Glomerular endothelial cell (primary cell): Measurements from ENCODE around the gene MAP4K4. TPM values are rescaled to one million over a fixed set of nuclear protein-coding genes. Genes with fewer than 3 reads are reported as not detected.

Experiments
- DNase-seq: peaks from one replicate; pipeline ENCODE4 v3.0.0-alpha.2; 2011; ENCODE audit warnings: low read depth, low spot score; ENCODE audit errors: extremely low read depth
- total RNA-seq: library from RNA; depleted of rRNA; stranded (reverse); fragments of >200 nt; gene quantifications from 2 replicates; pipeline ENCODE4 v1.2.3, GENCODE V29; 2015

Gene MAP4K4
- total RNA-seq, 1 donor from 2014 or later = 305 TPM

DNA sequence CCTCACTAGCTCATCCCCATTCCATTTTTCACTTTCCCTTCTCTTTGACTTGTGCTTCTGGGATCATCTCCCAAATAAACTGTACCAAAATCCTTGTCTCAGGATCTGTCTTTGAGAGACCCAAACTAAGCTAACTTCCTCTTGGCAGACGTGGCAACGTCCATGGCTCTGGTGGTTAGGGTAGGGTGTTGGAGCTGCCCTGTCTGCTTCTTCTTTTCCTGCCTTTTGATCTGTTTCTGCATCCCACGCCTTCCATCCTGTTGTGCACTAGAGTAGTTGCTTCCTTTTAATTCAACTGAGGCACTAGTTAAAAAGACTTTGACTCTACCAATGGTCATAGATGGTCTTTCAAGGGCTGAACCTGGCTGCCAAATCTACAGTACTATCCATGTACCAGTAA is 5.5 kb upstream of the MAP4K4 start:
- no peak for DNase-seq

DNA sequence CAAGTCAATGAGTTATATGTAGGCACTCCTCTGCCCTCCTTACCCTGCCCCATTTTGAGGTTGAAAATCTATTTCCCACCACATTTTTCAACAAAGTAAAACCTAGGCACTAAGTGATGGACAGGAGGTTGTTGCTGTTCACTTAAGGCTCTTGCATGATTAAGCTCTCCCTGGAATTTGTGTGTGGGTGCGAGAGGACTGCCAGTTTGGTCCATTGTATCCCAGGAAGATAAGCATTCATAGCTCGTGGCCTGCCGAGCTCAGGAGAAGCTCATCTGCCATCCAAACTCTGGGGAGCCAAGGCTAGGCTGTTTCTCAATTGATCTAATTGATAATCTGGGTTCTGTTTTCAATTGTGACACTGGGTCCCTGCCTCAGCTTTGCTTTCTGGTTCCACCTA is 4.7 kb upstream of the MAP4K4 start:
- no peak for DNase-seq

- DNase-seq = no peak
Observed at GRCh38 chr2:101693991-101694588, 3.4 kb upstream of the MAP4K4 start.

DNA sequence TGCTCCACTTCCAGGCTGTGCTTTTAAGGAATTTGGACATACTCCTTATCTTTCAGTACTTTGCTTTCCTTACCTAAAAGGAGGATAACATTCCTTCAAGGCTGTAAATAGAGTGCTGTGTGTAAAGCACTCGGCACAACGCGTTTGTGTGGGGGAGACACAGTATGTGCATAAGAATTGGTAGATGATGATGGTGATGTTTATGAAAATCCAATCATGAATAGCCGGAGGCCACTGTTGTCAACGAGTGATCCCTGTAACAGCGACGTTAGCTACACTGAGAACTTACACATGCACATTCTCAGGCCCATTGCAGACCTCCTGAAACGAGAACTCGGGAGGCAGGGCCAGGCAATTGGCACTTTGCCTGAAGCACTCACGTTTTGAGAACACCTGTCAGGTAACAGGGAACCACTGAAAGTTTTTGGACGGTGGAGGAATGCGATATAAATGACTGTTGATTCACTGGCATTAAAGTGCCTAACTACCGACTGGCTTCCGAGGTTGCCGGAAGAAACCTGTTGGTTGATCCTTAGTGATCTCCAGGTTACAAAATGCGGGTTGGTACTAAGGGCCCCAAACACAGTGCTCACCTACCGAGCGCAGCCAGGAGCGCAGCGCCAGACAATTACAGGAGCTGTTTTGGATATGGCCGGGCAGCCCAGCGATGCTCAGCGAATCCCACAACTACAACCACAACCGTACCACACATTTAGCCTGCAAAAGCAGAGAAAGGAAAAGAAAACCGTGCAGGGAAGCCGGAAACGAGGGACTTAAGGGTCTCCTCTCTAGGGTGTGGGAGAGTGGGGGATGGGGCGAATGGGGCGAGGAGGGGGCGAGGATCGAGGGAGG is 1.0 kb upstream of the MAP4K4 start:
- DNase-seq = no peak

DNA sequence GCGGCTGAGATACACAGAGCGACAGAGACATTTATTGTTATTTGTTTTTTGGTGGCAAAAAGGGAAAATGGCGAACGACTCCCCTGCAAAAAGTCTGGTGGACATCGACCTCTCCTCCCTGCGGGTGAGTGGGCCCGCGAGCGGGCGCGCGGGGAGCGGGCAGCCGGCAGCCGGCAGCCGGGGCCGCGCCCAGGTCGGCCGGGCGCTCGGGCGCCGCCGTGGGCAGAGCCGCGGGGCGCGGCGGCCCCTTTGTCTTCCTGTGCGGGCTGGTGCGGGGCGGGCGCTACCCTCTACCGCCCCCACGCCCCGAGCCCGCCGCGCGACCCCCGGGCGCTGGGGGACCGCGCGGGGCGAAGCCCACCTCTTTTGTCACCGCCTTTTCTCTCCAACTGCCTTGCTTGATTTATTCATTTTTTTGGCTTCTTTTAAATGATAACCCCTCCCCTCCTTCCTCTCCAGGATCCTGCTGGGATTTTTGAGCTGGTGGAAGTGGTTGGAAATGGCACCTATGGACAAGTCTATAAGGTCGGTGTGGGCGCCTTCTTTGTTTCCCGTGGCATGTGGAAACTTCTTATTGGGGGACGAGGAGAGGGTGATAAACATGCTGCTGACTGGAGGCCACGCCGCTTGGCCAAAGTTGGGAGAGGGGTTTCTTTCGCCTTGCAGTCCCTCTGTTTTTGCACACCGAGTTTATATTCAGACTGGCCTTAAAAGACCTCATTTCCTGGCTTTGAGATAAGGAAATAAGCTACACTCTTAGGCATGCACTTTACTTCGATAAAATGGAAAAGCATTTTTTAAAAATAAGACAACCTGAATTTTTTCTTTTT is 722 bp downstream of the MAP4K4 start:
- no peak for DNase-seq

GRCh38 chr2:101698844-101699754 is 1.6 kb downstream of the MAP4K4 start:
- DNase-seq = no peak

GRCh38 chr2:101699755-101700461 is 2.4 kb downstream of the MAP4K4 start:
- no peak for DNase-seq

DNA sequence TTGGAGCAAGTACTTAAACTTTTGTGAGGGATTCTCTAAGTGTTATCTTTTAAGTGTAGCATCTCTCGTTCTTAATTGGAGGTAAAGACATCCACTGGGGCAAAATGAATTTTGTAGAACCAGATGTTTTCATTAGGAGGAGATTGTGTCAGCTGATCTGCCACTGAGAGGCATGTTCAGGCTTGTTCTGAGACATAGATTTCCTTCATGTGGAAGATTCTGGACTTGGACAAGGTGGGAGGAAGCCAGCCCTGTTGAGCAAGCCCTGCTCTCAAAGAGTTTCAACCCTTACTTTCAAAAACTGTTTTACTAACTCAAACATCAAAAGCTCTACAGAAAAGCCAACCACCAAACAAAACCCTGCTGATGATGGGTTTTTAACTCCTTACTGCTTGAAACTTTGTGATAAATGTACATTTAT is 6.5 kb downstream of the MAP4K4 start:
- DNase-seq = no peak

DNA sequence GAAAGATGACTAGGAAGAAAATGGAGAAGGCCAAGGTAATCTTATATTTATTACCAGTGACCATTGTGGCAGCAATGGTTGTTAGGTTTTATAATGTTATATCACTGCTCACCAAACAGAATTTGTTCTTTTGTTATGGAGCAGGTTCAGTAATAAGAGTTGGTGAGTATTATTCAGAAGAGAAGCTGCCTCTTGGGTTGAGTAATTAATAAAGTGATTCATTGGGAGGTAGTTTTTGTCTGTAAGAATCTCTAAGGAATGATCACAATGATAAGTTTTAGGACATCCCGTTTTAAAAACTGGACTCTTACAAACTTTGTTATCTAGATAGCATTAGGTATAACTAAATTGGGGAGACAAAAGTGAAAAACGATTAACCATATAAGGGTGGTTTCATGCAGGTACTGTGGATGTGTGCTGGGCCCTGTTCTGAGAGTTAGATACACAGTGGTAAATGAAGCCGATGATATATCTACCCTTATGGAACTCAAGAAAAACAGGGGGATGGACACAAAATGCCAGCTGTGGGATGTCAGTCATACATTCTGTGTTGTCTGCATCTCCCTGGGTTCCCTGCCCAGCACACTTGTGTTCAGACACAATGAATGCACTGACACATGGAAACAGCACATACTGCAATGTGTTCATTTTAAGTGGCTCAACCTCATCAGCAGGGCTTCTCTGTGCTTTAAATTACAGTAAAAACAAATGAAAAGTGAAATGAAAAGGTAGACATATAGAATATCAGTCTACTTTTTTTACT is 7.5 kb downstream of the MAP4K4 start:
- no peak for DNase-seq

GRCh38 chr2:101706121-101706818 is 8.8 kb downstream of the MAP4K4 start:
- no peak for DNase-seq

- DNase-seq = no peak
Observed at GRCh38 chr2:101706819-101707177, 9.3 kb downstream of the MAP4K4 start.

DNA sequence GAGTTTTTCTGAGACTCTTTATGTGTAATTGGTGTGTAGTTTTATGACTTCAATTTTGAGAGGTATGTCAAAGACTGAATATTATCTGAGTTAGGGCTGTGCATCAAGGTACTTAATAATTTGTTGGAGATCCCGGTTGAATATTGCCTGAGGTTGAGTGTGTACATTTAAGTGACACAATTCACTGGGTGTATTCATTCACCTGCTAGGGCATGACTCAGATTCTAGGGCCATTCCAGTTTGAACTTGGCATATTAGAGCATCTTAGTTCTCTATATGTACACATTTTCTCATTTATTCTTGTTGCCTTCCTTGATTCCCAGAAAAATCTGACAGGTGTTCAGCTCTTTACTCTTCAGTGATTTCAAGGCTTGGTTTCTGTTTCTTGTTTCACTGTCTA is 12.5 kb downstream of the MAP4K4 start:
- DNase-seq = no peak

DNA sequence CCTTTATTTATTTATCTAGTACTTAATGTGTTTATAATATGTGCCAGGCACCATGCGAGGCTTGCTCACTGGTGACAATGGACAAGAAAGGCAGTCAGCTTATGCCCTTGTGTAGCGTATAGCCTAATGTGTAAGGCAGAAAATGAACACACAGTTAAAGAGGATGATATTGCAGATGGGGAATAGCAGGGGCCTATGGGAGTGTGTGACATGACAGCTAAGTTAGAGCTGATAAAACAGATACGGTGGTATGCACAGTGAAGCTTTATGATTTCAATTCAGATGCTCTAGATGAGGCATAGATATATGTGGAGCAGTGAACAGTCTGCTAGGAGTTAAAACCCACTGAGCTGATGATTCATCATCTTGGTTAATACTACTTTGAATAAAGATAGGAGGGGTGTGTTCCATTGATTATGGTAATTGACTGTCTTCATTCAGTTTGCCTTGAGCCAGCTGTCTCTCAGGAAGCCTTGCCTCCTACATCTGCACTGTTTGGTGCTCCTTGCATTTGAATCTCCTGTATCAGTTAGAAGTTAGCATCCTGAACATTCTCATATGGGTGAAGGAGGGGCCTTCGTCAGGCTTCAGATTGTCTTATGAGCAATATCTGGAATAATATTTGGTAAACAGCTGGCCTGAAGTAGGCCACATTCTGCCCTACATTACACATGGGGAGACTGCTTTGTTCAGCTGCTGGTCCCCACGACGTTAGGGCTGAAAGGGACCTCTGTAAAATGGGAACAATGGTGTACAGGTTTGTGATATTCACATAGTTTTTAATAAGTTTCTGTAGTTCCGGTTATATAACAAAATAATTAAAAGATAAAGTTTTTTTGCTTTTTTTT is 13.2 kb downstream of the MAP4K4 start:
- no peak for DNase-seq

DNA sequence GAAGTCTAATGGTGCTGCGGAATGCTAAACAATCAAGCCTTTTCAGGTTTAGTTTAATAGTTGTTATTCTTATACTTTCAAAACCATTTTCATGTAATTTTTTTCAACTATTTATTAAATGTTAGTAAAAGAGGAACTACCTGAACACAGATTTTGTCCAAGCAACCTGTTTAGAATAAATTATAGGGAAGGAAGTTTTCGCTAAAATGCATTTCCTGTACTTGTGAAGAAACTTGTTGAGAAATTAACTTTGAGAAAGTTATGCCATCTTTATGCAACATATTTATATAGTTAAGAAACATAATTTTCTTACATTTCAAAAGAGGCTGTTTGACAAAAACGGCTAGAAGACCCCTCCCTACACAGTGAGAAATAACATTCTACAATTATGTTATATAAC is 16.6 kb downstream of the MAP4K4 start:
- DNase-seq = no peak

DNA sequence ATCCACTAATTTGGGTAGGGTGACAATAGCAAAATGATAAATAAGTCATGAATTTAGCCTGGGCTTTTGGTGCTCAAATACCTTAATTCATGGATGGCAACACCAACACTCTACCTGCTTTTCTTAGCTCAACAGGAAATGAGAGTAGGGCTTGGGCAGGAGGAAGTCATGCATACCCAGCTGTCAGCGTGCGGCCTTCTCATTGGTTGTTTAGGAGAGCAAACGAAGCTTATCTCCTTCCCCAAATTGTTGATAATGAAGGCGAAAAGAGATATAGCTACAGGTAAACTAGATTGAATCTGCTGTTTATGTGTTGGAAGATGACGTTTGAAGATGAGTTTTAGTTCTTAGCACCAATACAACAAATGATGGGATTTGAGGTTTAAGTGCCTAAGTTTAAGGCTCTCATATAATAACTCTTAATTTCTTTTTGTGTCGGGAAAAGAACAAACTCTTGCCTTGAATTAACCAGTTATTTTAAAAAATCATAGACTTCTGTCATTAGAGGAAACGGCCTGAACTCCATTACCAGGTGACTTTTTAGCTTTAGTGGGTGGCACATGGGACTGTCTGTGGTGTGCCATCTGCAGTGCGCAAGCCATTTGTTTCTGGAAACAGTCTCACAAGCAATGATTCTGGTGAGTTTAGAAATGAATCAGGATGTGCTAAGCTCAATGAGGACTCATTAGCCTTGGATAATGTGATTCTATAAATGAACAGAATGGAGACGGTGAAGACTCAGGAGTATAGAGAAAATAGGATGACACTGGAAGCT is 19.8 kb downstream of the MAP4K4 start:
- no peak for DNase-seq

GRCh38 chr2:101718479-101718878 is 21.0 kb downstream of the MAP4K4 start:
- no peak for DNase-seq

GRCh38 chr2:101718993-101719571 is 21.6 kb downstream of the MAP4K4 start:
- DNase-seq = no peak
